HG02642 (cell line): ENCODE data around the gene ZSCAN4.

Experiments
- ATAC-seq: cut with Tn5 transposase; IDR thresholded peaks from one replicate; pipeline ENCODE4 v1.9.1; 2021; ENCODE audit warnings: mild to moderate bottlenecking; ENCODE audit not compliant: unreplicated experiment, poor library complexity

Gene ZSCAN4, protein sequence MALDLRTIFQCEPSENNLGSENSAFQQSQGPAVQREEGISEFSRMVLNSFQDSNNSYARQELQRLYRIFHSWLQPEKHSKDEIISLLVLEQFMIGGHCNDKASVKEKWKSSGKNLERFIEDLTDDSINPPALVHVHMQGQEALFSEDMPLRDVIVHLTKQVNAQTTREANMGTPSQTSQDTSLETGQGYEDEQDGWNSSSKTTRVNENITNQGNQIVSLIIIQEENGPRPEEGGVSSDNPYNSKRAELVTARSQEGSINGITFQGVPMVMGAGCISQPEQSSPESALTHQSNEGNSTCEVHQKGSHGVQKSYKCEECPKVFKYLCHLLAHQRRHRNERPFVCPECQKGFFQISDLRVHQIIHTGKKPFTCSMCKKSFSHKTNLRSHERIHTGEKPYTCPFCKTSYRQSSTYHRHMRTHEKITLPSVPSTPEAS

DNA sequence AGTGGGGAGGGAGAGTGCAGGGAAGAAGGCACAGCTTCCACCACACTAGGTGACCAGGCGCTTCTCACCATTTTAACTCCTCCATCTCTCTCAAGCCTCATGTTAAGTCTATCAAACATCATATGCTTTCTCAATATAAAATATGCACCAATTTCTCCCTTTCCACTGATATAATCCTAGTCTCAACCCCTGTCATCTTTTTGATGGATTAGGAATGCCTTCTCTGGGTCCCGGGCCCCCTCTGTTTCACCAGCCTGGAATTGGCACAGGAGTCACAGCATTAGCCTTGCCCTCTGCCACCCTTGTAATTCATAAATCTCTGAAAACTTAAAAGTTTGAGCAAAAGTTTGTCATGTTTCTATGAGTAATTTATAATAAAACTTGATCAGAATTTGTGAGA lies at the start of gene ZSCAN4:
TSS of gene ZSCAN4 (plus strand) at position 301 of the 400 bp plus-strand sequence. CDS start 7,211 bp downstream, outside the sequence.
- ATAC-seq = no peak

DNA sequence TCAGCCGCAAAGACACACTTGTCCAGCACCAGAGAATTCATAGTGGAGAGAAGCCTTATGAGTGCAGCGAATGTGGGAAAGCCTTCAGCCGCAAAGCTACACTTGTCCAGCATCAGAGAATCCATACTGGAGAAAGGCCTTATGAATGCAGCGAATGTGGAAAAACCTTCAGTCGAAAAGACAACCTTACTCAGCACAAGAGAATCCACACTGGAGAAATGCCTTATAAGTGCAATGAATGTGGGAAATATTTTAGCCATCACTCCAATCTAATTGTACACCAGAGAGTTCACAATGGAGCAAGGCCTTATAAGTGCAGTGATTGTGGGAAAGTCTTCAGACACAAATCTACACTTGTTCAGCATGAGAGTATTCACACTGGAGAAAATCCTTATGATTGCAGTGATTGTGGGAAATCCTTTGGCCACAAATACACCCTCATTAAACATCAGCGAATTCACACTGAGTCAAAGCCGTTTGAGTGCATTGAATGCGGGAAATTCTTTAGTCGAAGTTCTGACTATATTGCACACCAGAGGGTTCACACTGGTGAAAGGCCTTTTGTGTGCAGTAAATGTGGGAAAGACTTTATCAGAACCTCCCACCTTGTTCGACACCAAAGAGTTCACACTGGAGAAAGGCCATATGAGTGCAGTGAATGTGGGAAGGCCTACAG lies 47.9 kb upstream of the ZSCAN4 start:
- ATAC-seq = no peak

DNA sequence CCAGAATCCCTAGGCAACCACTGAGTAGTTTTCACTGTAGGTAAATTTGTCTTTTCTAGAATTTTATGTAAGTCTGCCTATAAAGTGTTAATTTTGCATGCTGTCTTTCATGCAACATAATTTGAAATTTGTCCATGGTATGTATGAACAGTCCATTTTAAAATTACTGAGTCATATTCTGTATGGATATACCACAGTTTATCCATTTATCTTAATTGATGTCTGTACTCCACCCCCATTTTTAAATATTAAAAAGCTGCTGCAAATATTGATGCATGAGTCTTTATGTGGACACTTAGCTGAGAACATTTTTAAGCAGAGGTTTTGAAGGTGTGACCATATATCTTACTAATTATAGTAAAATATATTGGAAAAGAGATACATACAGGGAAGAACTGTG lies 45.6 kb upstream of the ZSCAN4 start:
- ATAC-seq = no peak

DNA sequence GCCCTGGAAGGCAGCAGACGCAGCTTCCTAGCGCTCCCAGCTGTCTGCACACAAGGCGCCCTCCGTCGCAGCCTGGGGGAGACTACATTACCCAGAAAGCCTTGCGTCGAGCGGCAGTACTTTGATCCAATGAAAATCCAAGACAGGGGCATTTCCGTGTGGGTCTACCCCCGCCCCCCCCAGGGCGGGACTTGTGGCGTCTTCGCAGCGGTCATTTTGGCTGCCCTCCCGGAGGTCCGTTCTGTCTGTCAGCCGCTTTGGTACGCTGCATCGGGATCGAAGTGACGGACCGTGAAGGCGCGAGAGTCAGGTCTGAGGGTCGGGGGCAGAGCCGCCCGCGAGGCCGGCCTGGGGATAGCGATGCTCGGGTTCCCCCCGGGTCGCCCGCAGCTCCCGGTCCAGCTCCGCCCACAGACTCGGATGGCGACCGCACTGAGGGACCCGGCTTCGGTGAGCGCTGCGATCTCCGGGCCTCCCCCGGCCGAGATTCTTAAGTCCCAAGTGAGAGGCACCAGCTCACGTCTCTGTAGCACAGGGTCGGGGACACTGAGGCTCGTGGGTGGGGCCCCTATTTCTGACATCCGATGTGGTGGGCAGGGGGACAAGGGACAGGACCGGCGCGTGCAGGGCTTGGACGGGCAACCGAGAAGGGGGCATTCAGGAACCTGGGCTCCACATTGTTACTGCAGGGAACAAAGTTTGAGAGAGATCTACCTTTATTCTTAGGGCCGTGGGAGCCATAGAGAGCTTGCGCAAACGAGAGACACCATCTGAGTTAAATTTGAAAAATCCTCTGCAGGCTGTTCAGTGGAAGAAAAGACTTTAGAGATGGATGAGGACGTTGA lies 35.5 kb upstream of the ZSCAN4 start, which contains the start of gene ZNF211:
TSS of gene ZNF211 (plus strand) at position 182 of the 845 bp plus-strand sequence. CDS start at position 361, 179 bp downstream.
- ATAC-seq = peak; percentile 95

DNA sequence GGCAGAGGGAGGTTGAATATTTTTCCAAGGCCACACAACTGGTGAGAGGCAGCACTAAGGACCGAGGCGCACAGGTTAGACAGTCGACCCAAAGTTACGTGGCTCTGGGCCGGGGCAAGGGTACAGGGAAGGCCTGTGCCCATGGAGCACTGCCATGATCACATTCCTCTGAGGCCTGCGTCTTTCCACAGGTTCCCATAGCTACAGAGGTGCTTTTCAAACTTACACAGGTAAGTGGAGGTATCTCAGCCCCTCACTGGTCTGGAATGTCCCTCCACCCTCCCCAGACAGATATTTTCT lies 35.0 kb upstream of the ZSCAN4 start:
- no peak for ATAC-seq

DNA sequence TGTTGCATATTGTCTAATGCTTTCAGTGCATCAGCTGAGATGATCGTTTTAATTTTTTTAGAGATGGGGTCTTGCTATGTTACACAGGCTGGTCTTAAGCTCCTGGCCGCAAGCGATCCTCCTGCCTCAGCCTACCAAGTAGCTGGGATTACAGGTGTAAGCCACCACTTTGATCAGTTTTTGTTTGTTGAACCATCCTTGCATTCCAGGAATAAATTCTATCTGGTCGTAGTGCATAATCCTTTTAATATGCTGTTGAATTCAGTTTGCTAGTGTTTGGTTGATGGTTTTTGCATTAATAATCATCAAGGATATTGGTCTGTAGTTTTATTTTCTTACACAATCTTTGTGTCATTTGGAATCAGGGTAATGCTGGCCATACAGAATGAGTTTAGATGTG lies 31.4 kb upstream of the ZSCAN4 start:
- no peak for ATAC-seq

DNA sequence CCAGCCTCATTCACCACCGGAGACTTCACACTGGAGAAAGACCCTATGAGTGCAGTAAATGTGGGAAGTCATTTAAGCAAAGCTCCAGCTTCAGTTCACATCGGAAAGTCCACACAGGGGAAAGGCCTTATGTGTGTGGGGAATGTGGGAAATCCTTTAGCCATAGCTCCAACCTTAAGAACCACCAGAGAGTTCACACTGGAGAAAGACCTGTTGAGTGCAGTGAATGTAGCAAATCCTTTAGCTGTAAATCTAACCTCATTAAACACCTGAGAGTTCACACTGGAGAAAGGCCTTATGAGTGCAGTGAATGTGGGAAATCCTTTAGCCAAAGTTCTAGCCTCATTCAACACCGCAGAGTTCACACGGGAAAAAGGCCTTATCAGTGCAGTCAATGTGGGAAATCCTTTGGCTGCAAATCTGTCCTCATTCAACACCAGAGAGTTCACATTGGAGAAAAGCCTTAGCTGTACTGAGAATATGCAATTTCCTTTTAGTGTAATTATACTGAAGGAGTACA lies 27.0 kb upstream of the ZSCAN4 start:
- no peak for ATAC-seq

DNA sequence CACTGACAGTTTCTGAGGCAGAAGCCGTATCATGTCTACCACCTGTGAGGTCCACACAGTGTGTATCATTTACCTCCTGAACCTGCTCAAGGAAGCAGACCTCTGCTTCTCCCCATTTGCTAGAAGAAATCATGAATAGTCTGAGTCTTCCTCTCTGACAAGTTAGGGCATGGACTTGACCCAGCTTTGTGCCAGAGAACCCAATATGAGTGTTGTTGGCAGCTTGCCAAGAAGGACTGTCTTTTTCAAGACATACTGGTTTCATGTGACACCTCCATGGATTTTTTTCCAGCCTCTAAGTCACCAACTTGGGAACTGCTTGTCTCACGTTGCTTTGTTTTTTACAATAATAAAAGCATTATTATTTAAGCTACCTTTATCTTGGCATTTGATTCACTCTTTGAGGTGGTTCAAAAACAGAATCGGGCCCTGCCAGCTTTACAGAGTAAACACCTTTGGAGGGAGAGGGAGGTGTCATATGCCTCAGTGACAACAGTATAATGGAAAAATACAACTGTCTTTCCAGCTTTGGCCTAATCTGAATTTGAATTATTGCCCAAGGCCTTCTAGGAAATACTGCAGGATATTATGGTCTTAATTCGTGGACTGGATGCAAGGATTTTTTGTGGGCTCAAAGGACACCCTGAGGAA lies 26.2 kb upstream of the ZSCAN4 start:
- ATAC-seq = no peak

DNA sequence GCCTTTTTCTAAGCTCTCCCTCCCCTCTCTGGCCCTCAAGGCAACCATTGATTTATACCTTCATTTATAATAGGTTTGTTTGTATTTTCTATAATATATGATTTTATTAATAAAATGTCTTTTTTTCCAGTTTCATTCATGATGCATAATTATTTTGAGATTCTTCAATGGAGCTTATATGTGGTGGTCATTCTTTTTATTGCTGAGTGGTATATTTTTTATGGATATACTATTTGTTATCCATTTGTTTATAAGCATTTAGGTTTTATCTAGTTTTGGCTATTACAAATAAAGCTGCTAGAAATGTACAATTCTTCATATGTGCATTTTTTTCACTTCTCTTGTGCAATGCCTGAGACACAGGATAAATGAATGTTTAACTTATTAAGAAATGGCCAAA lies 25.0 kb upstream of the ZSCAN4 start:
- ATAC-seq = no peak

DNA sequence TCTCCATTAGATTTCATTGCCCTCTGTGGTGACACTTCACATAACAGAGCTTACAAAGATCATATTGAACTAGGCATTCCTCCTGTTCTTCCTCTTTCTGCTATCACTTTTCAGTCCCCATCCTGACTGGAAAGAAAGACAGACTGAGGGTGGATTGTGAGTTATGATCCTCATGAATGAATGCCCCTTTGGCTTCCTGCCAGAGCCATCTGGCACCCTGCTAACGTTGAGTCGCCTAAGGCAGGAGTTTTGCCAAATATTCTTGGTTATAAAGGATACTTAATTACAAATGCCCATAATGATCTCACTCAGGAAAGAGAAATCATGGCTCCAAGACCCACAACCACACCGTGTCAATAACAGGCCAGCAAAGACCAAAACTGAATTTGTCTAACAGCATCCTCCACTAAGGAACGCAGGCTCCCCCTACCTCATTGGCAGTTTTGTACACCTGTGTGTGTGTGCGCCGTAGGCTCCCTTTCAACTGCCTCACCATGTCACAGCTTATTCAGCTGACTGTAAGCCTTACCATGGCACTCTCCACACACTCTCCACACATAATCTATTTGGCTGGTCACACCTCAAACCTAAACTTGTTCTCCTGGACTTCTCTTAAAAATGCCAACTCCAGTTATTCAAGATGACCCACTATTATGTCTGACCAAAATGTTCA lies 20.3 kb upstream of the ZSCAN4 start:
- ATAC-seq = no peak

DNA sequence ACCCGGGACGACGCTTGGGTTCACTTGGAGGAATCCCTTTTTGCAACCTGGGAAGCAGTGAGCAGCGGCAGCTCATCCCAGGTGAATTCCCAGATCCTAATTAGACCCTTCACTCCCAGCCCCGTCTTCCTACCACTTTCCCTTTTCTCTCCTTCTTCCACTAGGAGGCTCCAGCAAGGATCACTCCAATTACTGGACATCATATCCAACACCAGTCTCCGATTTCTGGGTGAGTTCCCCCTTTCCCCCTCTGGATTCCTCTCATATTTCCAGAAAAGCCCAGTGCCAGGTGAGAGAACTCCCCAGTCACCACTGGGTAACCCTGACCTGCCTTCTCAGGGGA lies 17.1 kb upstream of the ZSCAN4 start:
- no peak for ATAC-seq

DNA sequence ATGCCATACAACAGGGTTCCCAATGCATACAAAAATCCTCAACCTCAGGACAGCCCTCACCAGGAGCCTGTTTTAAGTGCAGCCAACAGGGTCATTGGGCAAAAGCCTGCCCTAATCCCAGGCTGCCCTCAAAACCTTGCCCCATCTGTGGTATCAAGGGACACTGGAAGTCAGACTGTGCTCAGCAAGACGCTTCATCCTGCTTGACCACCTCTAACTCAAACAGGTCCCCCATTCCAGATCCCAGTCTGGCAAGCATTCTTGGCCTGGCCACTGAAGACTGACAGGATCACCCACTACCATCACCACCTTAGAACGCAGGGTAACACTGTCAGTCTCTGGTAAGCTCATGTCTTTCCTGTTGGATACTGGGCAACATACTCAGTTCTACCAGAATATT lies 15.0 kb upstream of the ZSCAN4 start:
- no peak for ATAC-seq

DNA sequence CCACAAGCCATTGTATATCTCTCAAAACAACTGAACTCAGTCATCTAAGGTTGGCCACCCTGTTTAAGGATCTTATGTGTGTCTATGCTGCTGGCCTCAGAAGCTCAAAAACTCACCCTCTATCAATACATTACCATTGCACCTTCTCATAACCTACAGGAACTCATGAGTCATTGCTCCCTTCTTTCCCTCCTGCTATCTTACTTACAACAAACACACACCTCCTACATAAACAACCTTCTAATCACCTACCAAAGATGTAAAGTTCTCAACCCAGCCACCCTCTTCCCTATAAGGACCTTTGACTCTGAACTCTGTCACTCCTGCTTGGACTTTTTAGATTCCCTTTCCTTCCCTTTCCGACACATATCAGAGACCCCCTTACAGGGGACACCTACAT lies 13.3 kb upstream of the ZSCAN4 start:
- ATAC-seq = no peak

DNA sequence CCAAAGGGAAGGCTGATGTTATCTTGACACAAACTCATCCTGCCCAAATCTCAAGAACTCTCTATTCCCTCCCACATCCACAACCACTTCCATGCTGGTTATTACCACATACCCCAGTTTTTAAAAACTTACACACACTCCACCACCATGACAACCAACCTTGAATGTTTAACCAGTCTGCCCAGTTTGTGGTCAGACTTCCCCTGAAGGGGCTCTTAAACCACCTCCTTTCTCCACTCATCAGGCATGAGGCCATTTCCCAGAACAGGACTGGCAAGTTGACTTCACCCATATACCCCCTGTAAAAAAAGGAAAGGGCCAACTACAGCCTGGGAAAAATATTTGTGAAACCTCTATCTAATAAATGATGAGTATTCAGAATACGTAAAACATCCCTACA lies 12.4 kb upstream of the ZSCAN4 start:
- no peak for ATAC-seq

DNA sequence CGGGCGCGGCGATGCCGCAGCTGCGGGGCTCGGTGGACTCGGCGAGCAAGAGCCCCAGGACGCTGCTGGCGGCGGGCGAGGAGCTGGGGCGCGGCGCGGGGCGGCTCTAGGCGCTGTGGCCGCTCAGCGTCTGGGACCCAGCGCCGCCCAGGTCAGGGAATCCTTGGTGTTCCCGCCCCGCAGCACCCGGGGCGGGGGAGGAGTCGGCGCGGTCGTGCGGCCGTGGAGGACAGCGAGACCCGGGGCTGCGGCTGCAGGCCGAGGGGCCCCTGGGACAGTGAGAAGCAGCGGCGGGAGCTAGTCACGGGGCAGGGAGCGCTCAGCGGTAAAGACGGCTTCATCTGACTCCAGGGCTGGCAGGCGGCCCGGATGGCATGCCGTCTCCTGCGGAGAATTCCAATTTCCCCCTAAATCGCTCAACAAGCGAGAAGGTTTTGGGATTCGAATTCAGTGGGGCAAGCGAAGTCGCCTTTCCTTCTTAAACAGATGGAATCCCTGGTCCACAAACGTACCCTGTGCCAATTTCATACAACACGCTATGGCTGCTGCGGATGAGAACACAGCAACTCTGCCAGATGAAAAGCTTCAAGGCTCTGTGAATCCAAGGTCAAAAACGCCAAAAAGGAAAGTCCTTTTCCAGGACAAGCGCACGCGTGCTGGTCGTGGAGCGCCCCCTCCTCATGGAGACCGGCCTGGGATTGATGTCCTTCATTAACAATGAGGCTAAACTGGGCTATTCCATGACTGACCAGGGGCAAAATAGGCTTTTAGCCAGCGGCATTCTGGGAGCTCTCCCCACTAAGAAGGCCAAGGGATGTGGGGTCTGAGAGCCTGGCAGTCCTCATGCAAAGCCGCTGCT lies 4.2 kb upstream of the ZSCAN4 start:
- ATAC-seq = no peak

DNA sequence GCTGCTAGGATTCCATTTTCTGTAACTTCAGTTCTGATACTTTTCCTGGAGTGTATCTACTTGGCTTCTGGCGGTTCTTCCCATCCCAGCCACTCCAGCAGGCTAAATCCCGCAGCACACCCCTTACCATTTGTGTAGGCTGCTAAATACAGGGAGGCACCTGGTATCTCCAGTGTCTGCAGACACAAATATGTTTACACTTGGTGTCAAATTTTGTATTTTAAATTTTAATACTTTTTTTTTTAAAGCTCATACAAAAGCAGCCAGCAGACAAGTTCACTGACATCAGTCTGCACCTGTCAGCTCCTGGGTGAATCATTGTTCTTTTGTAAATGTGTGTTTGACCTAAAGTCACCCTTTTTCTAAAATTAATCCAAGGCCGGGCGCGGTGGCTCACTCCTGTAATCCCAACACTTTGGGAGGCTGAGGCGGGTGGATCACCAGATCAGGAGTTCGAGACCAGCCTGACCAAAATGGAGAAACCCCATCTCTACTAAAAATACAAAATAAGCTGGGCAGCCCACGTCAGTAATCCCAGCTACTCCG lies 3.4 kb upstream of the ZSCAN4 start:
- no peak for ATAC-seq

DNA sequence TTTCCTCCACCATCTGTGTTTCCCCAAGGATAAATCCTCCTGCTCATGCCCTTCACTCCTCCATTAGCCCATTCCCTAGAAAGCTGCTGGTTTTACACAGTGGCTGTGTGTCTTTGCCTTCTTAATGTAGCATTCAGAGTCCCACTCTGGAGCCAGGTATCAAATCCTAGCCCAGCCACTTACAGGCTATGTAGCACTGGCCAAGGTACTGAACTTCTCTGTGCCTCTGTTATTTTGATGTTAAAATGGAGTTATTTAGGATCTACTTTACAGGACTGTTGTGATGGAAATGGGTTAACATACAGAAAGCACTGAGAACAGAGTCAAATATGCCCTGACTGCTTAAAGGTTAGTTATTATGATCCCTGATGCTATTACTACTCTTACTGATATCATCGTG lies 1.5 kb upstream of the ZSCAN4 start:
- no peak for ATAC-seq

DNA sequence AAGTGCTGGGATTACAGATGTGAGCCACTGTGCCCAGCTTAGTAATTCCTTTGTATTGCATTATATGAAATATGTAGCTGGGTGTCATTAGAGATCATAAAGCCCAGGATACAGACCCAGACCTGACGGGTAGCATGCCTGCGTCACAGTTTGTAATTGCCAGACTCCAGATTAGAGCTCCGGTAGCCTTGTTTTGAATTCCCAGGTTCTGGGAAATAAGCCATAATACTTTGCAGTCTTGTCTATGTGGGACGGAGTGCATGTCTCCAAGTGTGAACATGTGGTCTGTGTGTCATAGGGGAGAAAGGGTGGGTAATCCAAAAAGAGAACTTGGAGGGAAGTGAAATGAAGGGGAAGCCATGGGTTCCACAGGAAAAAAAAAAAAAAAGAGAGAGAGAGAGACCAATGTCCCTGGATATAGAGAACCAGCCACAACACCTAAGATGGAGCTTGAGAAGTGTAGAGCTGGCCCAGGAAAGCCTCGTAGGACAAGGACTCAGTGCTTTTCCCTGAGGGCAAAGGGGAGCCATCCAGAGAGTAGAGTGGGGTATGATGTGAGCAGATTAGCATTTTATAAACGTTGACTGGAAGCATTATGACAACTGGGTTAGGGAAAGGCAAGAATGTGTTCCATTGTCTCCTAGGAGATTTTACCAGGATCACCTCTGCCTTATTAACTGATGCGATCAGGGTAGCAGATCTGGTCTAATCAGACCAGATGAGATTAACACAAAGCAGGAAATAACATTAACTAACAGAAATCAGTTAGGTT lies 2.6 kb downstream of the ZSCAN4 start:
- ATAC-seq = no peak
